Activated CD8-positive, alpha-beta memory T cell treated with anti-CD3 and anti-CD28 coated beads for 48 hours (primary cell): ENCODE data around the gene ATP5F1C.

Source experiments
- DNase-seq, 3 experiments: peaks; one replicate each; pipeline ENCODE4 v3.0.0-alpha.2; 2020; ENCODE audit warnings: low read depth in 2 of 3, low spot score in 2 of 3

ATP5F1C gene

DNA sequence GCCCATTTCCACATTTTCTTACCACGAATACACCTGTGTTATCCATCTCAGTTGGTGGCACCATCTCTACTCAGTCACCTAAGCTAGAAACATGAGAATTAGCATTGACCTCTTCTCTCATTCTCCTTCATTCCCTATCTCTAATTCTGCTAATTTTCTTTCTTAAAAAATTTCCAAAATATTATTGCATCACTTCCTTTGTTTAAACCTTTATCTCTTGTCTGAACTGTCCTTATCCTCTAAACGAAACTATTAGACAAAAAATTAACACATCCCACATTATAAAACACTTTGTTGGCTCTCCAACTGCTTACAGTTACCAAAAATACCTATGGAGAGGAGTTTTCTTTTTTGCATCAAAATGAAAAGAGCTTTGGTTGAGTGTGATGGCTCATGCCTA, 48.6 kb downstream of the ATP5F1C start:
- DNase-seq: no peak

DNA sequence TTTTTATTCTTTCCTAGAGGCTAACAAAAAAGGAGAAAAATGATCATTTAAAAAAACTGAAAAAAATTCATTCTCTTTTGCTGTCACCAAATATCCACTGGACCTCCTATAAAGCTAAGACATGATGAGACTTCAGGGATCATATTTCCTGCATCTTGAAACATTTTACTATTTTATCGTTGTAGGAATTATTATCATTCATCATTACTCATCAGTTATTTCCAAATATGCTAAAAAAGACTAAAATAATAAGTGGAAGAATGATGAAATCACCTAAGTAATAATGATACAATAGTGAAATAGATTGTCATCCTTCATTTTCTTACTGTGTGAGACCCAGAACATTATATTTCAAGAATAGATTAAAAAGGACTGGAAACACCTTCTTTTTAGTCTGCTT, 58.6 kb downstream of the ATP5F1C start:
- no peak for DNase-seq

GRCh38 chr10:7853226-7853842, 65.4 kb downstream of the ATP5F1C start:
- DNase-seq: no peak

- no peak for DNase-seq
Measured at GRCh38 chr10:7853890-7854289, 65.9 kb downstream of the ATP5F1C start.

DNA sequence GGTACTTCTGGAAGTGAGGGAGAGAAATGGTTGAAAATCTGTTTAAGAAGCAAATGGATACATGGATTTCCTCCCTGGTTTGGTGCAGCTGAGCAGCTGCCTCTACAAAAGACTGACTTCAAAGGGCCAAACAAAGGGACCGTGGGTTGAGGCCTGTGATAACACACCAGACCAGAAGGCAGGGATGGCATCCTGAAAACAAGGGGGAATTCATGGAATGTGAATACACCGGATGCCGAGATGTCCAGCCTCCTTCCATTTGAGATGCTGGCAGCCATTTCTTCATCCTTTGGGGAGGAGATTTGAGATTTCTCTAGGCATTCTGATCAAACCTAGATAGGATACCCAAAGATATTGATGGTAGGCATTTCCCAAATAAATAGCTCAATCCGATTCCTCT, 67.2 kb downstream of the ATP5F1C start:
- DNase-seq: no peak

- DNase-seq: no peak
Measured at GRCh38 chr10:7856678-7857077, 68.7 kb downstream of the ATP5F1C start.

DNA sequence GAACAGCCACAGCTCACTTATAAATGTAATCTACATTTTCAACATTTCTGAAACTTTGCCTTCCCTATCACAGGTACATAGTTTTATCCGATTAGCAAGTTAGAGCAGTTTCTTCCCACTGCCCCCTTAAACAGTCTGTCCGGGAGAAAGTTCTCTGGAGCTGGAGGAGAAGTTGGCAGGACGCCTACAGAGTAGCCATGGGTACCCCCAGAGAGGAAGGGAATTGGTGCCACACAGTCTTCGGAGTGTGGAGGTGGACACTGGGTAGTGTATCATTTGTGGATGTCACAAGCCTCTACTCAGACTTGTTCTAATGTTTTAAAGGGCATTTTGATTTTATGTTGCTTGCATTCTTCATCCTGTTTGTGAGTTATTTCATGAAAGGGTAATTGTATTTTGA, 69.3 kb downstream of the ATP5F1C start:
- DNase-seq: no peak
